ENCODE measurements around the gene OSBPL5. TPM values are rescaled to one million over a fixed set of nuclear protein-coding genes. Genes with fewer than 3 reads are reported as not detected.

The OSBPL5 gene
- total and polyA plus RNA-seq, 9 of the 15 experiments (the other 6 are each of a cell fraction or from before 2014, with no cell fraction given): 0.06 to 14.8 (median 3.2) TPM

DNA sequence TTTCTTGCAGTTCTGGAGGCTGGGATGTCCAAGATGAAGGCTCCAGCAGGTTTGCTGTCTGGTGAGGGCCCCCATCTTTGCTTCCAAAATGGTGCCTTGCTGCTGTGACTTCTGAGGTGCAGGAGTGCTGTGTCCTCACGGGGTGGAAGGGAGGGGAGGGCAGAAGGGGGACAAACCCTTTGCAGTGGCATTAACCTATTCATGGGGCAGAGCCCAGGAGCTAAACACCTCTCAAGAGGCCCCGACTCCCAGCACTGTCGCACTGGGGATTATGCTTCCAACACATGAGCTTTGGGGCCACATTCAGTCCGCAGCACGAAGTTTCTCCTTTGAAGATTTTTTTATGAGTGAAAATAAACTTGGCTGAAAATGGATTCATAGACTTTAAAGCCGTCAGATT, 25.5 kb upstream of the OSBPL5 start (continued):
- TF ChIP-seq FOXP4 (CRISPR knock-in tag; IDR thresholded peaks at IDR 0.05; ENCODE audit: borderline replicate concordance): no peak

DNA sequence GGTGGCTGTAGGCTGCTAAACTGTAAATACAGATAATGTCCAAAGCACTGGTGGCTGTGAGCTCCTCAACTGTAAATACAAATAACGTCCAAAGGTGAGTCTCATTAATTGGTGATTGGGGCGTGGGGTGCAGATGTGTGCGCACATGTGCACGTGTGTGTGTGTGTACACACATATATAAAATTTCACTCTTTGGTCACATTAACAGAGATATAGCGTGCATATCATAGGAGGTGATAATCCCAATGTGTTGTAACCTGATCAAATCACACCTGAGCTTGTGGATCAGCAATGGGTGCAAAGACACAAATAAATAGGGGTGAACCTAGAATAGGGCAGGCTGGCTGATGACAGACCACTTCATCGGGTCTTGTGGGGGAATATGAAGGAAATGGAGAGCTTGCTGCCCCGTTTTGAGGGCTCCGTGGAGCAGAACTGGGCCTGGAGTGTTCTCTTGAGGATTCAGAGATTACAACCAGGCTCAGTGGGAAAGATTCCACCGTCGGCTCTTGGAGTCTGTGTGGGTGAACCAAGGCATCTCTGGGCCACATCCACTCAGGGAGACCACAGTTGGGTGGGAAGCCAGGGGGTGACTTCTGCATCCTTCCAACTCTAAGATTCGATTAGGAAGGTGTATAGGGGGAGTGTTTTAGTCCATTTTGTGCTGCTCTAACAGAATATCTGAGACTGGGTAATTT, 24.9 kb upstream of the OSBPL5 start:
- H3K36me3 ChIP-seq (ENCODE audit: control insufficient read depth, insufficient read depth, low read length): no peaks in the 10 kb centered on the region
- POLR2A ChIA-PET: interaction anchor here (0.6 to 1.0 kb wide), 2 partner anchors 9 to 147 kb away, joined by 3 read pairs; no protein-coding TSS in a partner anchor
- no peak overlapping the region for H3K9ac ChIP-seq (ENCODE audit: insufficient read depth in 1 of 2, low read depth in 2 of 2, low read length in 2 of 2)
- 66% methylated on average over 11 of the region's 11 CpGs for WGBS (ENCODE audit: insufficient coverage, low coverage, missing lambda C conversion rate)
- no peak overlapping the region for H3K4me3 ChIP-seq
- H3K4me1 ChIP-seq (replicated peaks in 1 of 2; ENCODE audit: control insufficient read depth in 2 of 2, insufficient read depth in 2 of 2, low read length in 2 of 2): peaks cover 0 to 31% of the 10 kb centered on the region in 2 experiments; a peak in 3 of 5 replicates
- H2AFZ ChIP-seq (ENCODE audit: low read depth, low read length): no peak overlapping the region
- no peak overlapping the region for H3K27ac ChIP-seq (ENCODE audit: extremely low read depth, low read depth, low read length)
- FAIRE-seq (no peak), DNase-seq (ENCODE audit: extremely low read depth in 1 of 4, low spot score in 3 of 4) (no peak), ATAC-seq (no peak)
- H3K4me2 ChIP-seq (ENCODE audit: insufficient read depth, low read length): no peak overlapping the region
- no peaks in the 10 kb centered on the region for H3K9me3 ChIP-seq (replicated peaks; ENCODE audit: control insufficient read depth, insufficient read depth, low read depth, low read length)
- intact Hi-C loops (cut with micrococcal nuclease) (no loop called here), in situ Hi-C loops (cut with MboI) (no loop called here)
- no peaks in the 10 kb centered on the region for H4K20me1 ChIP-seq (replicated peaks; ENCODE audit: control insufficient read depth, insufficient read depth, low read length)
- BruUV-seq (replicated peaks): no TSS peak
- H3K9me1 ChIP-seq (ENCODE audit: control insufficient read depth, insufficient read depth, low read length): no peaks in the 10 kb centered on the region
- H3K79me2 ChIP-seq (ENCODE audit: control insufficient read depth, insufficient read depth, low read length): no peaks in the 10 kb centered on the region
- no peaks in the 10 kb centered on the region for H3K27me3 ChIP-seq (ENCODE audit: control insufficient read depth in 2 of 2, insufficient read depth in 2 of 2, low read length in 2 of 2)
- CTCF ChIA-PET (ENCODE audit: low intra/inter-chr PET ratio): no interaction called here
- TF ChIP-seq KLF6 (CRISPR knock-in tag; IDR thresholded peaks at IDR 0.05; ENCODE audit: borderline replicate concordance) (no peak), DNMT1 (IDR thresholded peaks at IDR 0.05) (no peak), RBM25 (IDR thresholded peaks at IDR 0.05; ENCODE audit: low read depth, low read length, severe bottlenecking) (peak; percentile 95), CBX3 (IDR thresholded peaks at IDR 0.05; ENCODE audit: borderline replicate concordance in 1 of 2, low read length in 2 of 2) (0 out of 3 replicates have a peak, but pooled peaks of 1 of the 2 experiments have one; percentile 22), MAFK (IDR thresholded peaks at IDR 0.05; ENCODE audit: low read length) (no peak), BCOR (IDR thresholded peaks at IDR 0.05) (peak; percentile 94), DEAF1 (CRISPR knock-in tag; IDR thresholded peaks at IDR 0.05) (no peak), MEF2A (IDR thresholded peaks at IDR 0.05; ENCODE audit: control insufficient read depth, low read depth, low read length) (no peak), RCOR1 (IDR thresholded peaks at IDR 0.05; ENCODE audit: borderline replicate concordance in 1 of 2, low read depth in 2 of 2, low read length in 2 of 2) (peak in 1 of 2 experiments; percentile 60; a peak in 1 of 4 replicates), HDAC2 (IDR thresholded peaks at IDR 0.05) (peak; percentile 46; the same call in 1 of the 2 replicates), YY1 (IDR thresholded peaks at IDR 0.05; ENCODE audit: borderline replicate concordance in 1 of 3, control insufficient read depth in 1 of 3, extremely low read depth in 1 of 3, insufficient read depth in 3 of 3, insufficient read length in 1 of 3, insufficient replicate concordance in 2 of 3, low read depth in 1 of 3, low read length in 2 of 3) (no peak)
